Upper lobe of left lung (tissue), 6 donors: ENCODE data around the gene ZNF865. TPM values are rescaled to one million over a fixed set of nuclear protein-coding genes. Genes with fewer than 3 reads are reported as not detected.
A peak's percentile ranks its signal among the peaks of the same experiment; 100 is the strongest.

Source experiments
- ATAC-seq, 2 donors: fragments of 200-7000 bp; cut with Tn5 transposase; one replicate each; pipeline ENCODE4 v1.9.1; 2022; ENCODE audit warnings: mild to moderate bottlenecking in 2 of 2, moderate library complexity in 2 of 2; ENCODE audit not compliant: low FRiP score in 2 of 2
- DNase-seq, 2 donors: peaks; one replicate each; pipeline ENCODE4 v3.0.0-alpha.2; 2019 to 2020
- H3K27ac ChIP-seq, 4 donors: fragments of 200-600 bp; sonication (generic); one replicate each; pipeline ENCODE4 v1.5.1; 2016 to 2019
- H3K27me3 ChIP-seq, 4 donors: fragments of 200-600 bp; sonication (generic); one replicate each; pipeline ENCODE4 v1.5.1; 2017 to 2019
- H3K36me3 ChIP-seq, 4 donors: fragments of 200-600 bp; sonication (generic); one replicate each; pipeline ENCODE4 v1.5.1; 2016 to 2019
- H3K4me1 ChIP-seq, 4 donors: fragments of 200-600 bp; sonication (generic); one replicate each; pipeline ENCODE4 v1.5.1; 2018 to 2019
- H3K4me3 ChIP-seq, 4 donors: fragments of 200-600 bp; sonication (generic); one replicate each; pipeline ENCODE4 v1.5.1; 2017 to 2019; ENCODE audit warnings: mild to moderate bottlenecking in 2 of 4, moderate library complexity in 1 of 4
- H3K9me3 ChIP-seq, 4 donors: fragments of 200-600 bp; sonication (generic); one replicate each; pipeline ENCODE4 v1.5.1; 2018 to 2019
- EP300 ChIP-seq, 4 donors: sonication (generic); formaldehyde crosslinking; IDR thresholded peaks; one replicate each; pipeline ENCODE4 v1.5.1; 2017; ENCODE audit warnings: antibody characterized with exemption in 4 of 4, control low read depth in 2 of 4
- POLR2A ChIP-seq, 4 donors: fragments of 450-650 bp; IDR thresholded peaks; one replicate each; pipeline ENCODE4 v1.5.1; 2016 to 2017; ENCODE audit warnings: antibody characterized with exemption in 4 of 4, mild to moderate bottlenecking in 2 of 4
- POLR2AphosphoS5 ChIP-seq, 2 donors: sonication (generic); formaldehyde crosslinking; IDR thresholded peaks; one replicate each; pipeline ENCODE4 v1.5.1; 2017; ENCODE audit warnings: antibody characterized with exemption in 2 of 2
- WGBS, 2 donors: methylation state at CpG; one replicate each; pipeline ENCODE4 v1.1.5; 2017 to 2018; 5-methylcytosine and 5-hydroxymethylcytosine counted together
- total RNA-seq, 6 donors: library from RNA; depleted of rRNA in 4 of 6; stranded (reverse); fragments of >200 nt in 4 of 6; gene quantifications; one replicate each; pipeline versions ENCODE4 v1.1.0 to v1.2.1, GENCODE V29; 2016 to 2021
- TF ChIP-seq, protein P1 (sequence below), 6 experiments: fragments of 450-650 bp in 4 of 6; fragments of 200-600 bp in 2 of 6; sonication (generic) in 2 of 6; IDR thresholded peaks; one replicate each; pipeline ENCODE4 v1.5.1; 2016 to 2019; ENCODE audit warnings: antibody characterized with exemption in 6 of 6
- donor health status: DM: no; HTN: no; CAD: no; lungs with moderate emphysema.
- donor health status: DM: no; HTN: yes; CAD: no; lungs with severe emphysema.

The ZNF865 gene
- total RNA-seq, 6 donors from 2014 or later = 7.7 to 39.8 (median 20.6) TPM

DNA sequence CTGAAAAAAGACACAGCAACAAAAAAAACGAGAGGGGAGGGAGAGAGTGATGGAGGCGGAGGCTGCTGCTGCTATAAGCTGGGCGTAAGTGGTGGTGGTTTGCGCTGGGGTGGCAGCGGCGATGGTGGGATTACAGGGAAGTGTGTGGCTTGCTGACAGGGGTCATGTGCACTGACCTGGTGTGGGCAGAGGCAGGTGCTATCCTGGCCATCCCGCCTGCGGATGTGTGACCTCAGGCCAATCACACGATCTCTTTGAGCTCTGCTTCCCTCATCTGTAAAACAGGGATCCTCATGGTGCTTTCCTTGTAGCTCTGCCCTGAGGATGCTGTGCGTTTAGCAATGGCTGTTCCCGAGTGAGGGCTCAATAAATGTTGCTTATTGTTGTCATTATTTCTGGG is 32.1 kb downstream of the ZNF865 start:
- peaks cover 58 to 77% (median 60%) of the 10 kb centered on the region in 4 donors for H3K4me1 ChIP-seq
- TF ChIP-seq POLR2A (IDR thresholded peaks at IDR 0.05) (peak in 1 of 4 donors; percentile 6), EP300 (IDR thresholded peaks at IDR 0.05) (no peak), POLR2AphosphoS5 (IDR thresholded peaks at IDR 0.05) (no peak)
- TF ChIP-seq, protein P1, sequence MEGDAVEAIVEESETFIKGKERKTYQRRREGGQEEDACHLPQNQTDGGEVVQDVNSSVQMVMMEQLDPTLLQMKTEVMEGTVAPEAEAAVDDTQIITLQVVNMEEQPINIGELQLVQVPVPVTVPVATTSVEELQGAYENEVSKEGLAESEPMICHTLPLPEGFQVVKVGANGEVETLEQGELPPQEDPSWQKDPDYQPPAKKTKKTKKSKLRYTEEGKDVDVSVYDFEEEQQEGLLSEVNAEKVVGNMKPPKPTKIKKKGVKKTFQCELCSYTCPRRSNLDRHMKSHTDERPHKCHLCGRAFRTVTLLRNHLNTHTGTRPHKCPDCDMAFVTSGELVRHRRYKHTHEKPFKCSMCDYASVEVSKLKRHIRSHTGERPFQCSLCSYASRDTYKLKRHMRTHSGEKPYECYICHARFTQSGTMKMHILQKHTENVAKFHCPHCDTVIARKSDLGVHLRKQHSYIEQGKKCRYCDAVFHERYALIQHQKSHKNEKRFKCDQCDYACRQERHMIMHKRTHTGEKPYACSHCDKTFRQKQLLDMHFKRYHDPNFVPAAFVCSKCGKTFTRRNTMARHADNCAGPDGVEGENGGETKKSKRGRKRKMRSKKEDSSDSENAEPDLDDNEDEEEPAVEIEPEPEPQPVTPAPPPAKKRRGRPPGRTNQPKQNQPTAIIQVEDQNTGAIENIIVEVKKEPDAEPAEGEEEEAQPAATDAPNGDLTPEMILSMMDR (IDR thresholded peaks at IDR 0.05) = no peak
- ATAC-seq (no peak), DNase-seq (no peak)
- 86 to 91% methylated on average over 8 to 11 of the region's 11 CpGs for WGBS, 2 donors
- no peak overlapping the region for H3K4me3 ChIP-seq
- no peaks in the 10 kb centered on the region for H3K27me3 ChIP-seq
- no peak overlapping the region for H3K27ac ChIP-seq
- peaks cover 0 to 4% (median 2%) of the 10 kb centered on the region in 4 donors for H3K36me3 ChIP-seq
- H3K9me3 ChIP-seq = no peaks in the 10 kb centered on the region

DNA sequence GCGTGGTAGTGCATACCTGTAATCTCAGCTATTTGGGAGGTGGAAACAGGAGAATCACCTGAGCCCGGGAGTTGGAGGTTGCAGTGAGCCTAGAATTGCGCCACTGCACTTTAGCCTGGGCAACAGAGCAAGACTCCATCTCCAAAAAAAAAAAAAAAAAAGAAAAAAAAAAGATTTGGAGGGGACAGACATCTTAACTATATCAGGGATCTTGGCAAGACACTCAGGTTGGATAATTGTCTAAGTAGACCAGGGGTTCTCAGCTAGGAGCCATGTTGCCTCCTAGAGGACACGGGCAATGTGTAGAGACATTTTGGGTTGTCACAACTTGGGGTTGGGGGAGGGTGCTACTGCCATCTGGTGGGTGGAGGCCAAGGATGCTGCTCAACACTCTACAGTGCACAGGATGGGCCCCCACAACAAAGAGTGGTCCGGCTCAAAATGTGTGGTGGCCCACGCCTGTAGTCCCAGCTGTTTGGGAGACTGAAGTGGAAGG is 33.5 kb downstream of the ZNF865 start:
- H3K27ac ChIP-seq = no peak overlapping the region
- ATAC-seq = no peak

DNA sequence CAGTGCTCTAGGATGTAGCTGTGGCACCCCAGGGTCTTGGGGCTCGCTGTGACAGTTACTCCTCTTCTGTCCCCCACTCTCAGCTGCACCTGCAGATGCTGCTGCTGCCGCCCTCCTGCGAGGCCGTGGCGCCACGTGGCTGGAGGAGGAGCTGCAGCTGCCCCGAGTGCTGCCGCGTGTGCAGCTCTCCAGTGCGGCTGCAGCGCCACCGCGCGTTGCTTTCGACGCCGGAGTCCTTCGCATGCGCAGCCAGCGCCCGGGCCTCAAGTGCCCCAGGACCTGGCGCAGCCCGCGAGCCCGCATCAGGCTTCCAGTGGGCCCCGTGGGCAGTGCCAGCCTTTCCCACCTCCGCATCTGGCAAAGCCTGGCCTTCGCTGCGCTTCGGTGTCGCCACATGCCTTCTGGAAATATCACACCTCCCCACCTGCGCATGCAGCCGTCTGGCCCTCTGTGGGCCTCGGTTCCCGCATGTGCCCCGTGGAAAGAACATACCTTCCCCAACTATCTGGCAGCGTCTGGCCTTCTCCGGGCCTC is 34.7 kb downstream of the ZNF865 start:
- 27% methylated on average over 13 to 27 of the region's 38 CpGs for WGBS, 2 donors
- Histone ChIP-seq H3K36me3 (peaks cover 3 to 10% (median 8%) of the 10 kb centered on the region in 4 donors), H3K9me3 (no peaks in the 10 kb centered on the region), H3K27ac (peak overlapping the region; percentile 88 to 94 (median 92)), H3K4me1 (peaks cover 66 to 95% (median 73%) of the 10 kb centered on the region in 4 donors), H3K27me3 (no peaks in the 10 kb centered on the region), H3K4me3 (peak overlapping the region; percentile 74 to 96 (median 86))
- DNase-seq (peak; percentile 78 to 95), ATAC-seq (peak; percentile 38 to 54)
- peak in 1 of 2 donors; percentile 23 for TF ChIP-seq POLR2AphosphoS5 (IDR thresholded peaks at IDR 0.05)
- TF ChIP-seq, protein P1 (IDR thresholded peaks at IDR 0.05) = peak; percentile 46 to 81 (median 66)
- TF ChIP-seq EP300 (IDR thresholded peaks at IDR 0.05) = no peak
- peak in 1 of 4 donors; percentile 52 for TF ChIP-seq POLR2A (IDR thresholded peaks at IDR 0.05)

More for the DNA sequence above, 33.5 kb downstream of the ZNF865 start:
- H3K4me3 ChIP-seq = no peak overlapping the region
- DNase-seq = no peak
- H3K27me3 ChIP-seq = no peaks in the 10 kb centered on the region
- no peaks in the 10 kb centered on the region for H3K9me3 ChIP-seq
- H3K36me3 ChIP-seq = peaks cover 0 to 4% (median 2%) of the 10 kb centered on the region in 4 donors
- peaks cover 63 to 88% (median 68%) of the 10 kb centered on the region in 4 donors for H3K4me1 ChIP-seq
- TF ChIP-seq, protein P1 (IDR thresholded peaks at IDR 0.05) = peak in 5 of 6 experiments; percentile 10 to 50 (median 27)
- no peak for TF ChIP-seq EP300 (IDR thresholded peaks at IDR 0.05)
- WGBS, 2 donors = 87 to 91% methylated on average over 6 of the region's 6 CpGs

DNA sequence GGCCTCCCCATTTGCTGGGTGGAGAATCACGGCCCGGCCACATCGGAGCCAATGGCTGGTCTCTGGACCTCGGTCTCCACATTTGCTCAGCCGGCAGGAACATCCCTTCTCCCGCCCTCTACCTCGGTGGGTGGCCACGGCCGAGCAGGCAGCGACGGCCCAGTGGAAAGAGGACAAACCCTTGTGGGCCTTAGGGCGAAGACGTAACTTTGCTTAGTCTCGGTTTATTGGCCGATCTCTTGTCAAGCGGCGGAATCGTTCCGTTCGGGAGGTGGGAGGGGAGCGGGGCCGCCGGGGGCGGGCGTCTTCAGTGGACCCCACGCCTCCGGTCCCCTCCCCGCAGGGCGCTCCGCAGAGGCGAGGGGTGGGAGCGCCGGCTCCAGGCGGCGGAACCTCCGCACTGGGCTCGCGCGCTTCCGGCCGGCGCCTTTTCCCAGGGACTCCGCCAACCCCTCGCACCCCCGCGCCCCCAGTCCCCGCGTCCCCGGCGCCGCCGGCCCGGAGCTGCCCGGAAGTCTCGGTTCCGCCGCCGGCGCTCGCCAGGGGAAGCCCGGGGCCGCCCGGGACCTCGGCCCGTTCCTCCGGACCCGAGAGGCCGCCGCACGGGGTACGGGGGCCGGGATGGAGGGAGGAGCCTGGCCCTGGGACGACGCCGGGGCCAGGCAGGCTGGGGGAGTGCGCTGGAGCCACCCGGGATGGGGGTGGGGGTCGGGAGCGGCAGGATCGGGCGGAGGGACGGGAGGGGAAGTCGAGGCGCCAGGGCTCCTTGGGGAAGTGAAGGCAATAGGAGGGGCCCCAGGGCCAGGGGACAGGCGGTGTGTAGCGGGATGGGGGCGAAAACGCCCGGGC is 35.4 kb downstream of the ZNF865 start, which contains the start of gene ZNF580:
Gene ZNF580 (plus strand): TSS at position 426 of the 849 bp plus-strand sequence. CDS start 1,507 bp downstream, outside the sequence.
- H3K4me1 ChIP-seq = peaks cover 64 to 91% (median 69%) of the 10 kb centered on the region in 4 donors
- H3K36me3 ChIP-seq = peaks cover 5 to 13% (median 12%) of the 10 kb centered on the region in 4 donors
- H3K4me3 ChIP-seq = peak within 1 kb of the TSS; percentile 74 to 96 (median 86)
- peak within 1 kb of the TSS; percentile 88 to 94 (median 92) for H3K27ac ChIP-seq
- peak in 2 of 4 donors; percentile 0 to 36 for TF ChIP-seq POLR2A (IDR thresholded peaks at IDR 0.05)
- no peak for TF ChIP-seq POLR2AphosphoS5 (IDR thresholded peaks at IDR 0.05)
- TF ChIP-seq, protein P1 (IDR thresholded peaks at IDR 0.05) = no peak
- TF ChIP-seq EP300 (IDR thresholded peaks at IDR 0.05) = no peak
- ATAC-seq (peak; percentile 54 to 86), DNase-seq (peak; percentile 53 to 95)
- H3K27me3 ChIP-seq = no peaks in the 10 kb centered on the region
- WGBS, 2 donors = 2% methylated on average over 5 to 43 of the region's 89 CpGs
- H3K9me3 ChIP-seq = no peaks in the 10 kb centered on the region
